Astrocyte (in vitro differentiated cells and primary cell): ENCODE data around the gene MBNL2.

Experiments
- CTCF ChIP-seq: IDR thresholded peaks from 2 replicates; pipeline ENCODE4 v1.5.1; 2011; ENCODE audit warnings: low read depth, mild to moderate bottlenecking, inconsistent platforms, low read length, moderate library complexity; ENCODE audit not compliant: insufficient read depth
- EZH2 ChIP-seq: IDR thresholded peaks from 2 replicates; pipeline ENCODE4 v1.6.1; 2012; ENCODE audit warnings: mild to moderate bottlenecking, low read length, inconsistent platforms; ENCODE audit not compliant: insufficient read depth

GRCh38 chr13:97191615-97192014 is 30.5 kb upstream of the MBNL2 start:
- TF ChIP-seq CTCF (no peak), EZH2 (no peak)
